T-helper 17 cell (primary cell): Measurements from ENCODE around the gene DOCK1. TPM values are rescaled to one million over a fixed set of nuclear protein-coding genes. Genes with fewer than 3 reads are reported as not detected.
A peak's percentile ranks its signal among the peaks of the same experiment; 100 is the strongest.

ENCODE experiments used
- ATAC-seq: fragments of 150-1000 bp; cut with Tn5 transposase; 2 replicates; pipeline ENCODE4 v1.10.0; 2021; ENCODE audit warnings: mild to moderate bottlenecking, moderate library complexity
- DNase-seq, 3 donors: peaks; one replicate each; pipeline versions ENCODE4 v3.0.0 to v3.0.0-alpha.2; 2020 to 2021
- H3K9me3 ChIP-seq: one replicate; pipeline ENCODE4 v1.7.0; 2013; ENCODE audit warnings: low read length, mild to moderate bottlenecking; ENCODE audit not compliant: control insufficient read depth, poor library complexity, severe bottlenecking
- H3K27ac Mint-ChIP-seq: one replicate; pipeline ENCODE4 v1.8.0; 2022; ENCODE audit warnings: mild to moderate bottlenecking, moderate library complexity, mixed read lengths
- H3K27me3 Mint-ChIP-seq: one replicate; pipeline ENCODE4 v1.8.0; 2022; ENCODE audit warnings: mixed read lengths
- H3K36me3 Mint-ChIP-seq: one replicate; pipeline ENCODE4 v1.8.0; 2022; ENCODE audit warnings: low read depth, mixed read lengths
- H3K4me1 Mint-ChIP-seq: one replicate; pipeline ENCODE4 v1.8.0; 2022; ENCODE audit warnings: mild to moderate bottlenecking, mixed read lengths
- H3K4me3 Mint-ChIP-seq: one replicate; pipeline ENCODE4 v1.8.0; 2022; ENCODE audit warnings: mild to moderate bottlenecking, moderate library complexity, mixed read lengths
- total RNA-seq, 4 donors: library from RNA in 2 of 4; stranded (reverse) in 2 of 4; gene quantifications; one replicate each; pipeline ENCODE4 v1.2.3 and lab custom pipeline; 2022 to 2026

The DOCK1 gene
- total RNA-seq, 2 donors from 2014 or later: 0.76 TPM; not detected in 1

GRCh38 chr10:127176649-127177048 lies 271.4 kb downstream of the DOCK1 start:
- no peak for ATAC-seq
- H3K4me1 Mint-ChIP-seq: no peaks in the 10 kb centered on the region
- no peaks in the 10 kb centered on the region for H3K36me3 Mint-ChIP-seq
- H3K27me3 Mint-ChIP-seq: peaks cover 7% of the 10 kb centered on the region
- no peaks in the 10 kb centered on the region for H3K9me3 ChIP-seq
- no peak overlapping the region for H3K4me3 Mint-ChIP-seq
- H3K27ac Mint-ChIP-seq: no peak overlapping the region
- no peak for DNase-seq

GRCh38 chr10:127179612-127180250 lies 274.5 kb downstream of the DOCK1 start:
- H3K4me3 Mint-ChIP-seq: no peak overlapping the region
- H3K27me3 Mint-ChIP-seq: peaks cover 7% of the 10 kb centered on the region
- ATAC-seq (no peak), DNase-seq (no peak)
- H3K36me3 Mint-ChIP-seq: no peaks in the 10 kb centered on the region
- H3K9me3 ChIP-seq: no peaks in the 10 kb centered on the region
- H3K27ac Mint-ChIP-seq: no peak overlapping the region
- no peaks in the 10 kb centered on the region for H3K4me1 Mint-ChIP-seq

GRCh38 chr10:127182161-127182560 lies 276.9 kb downstream of the DOCK1 start:
- peaks cover 7% of the 10 kb centered on the region for H3K27me3 Mint-ChIP-seq
- no peak overlapping the region for H3K4me3 Mint-ChIP-seq
- no peaks in the 10 kb centered on the region for H3K36me3 Mint-ChIP-seq
- no peaks in the 10 kb centered on the region for H3K9me3 ChIP-seq
- DNase-seq (no peak), ATAC-seq (no peak)
- H3K27ac Mint-ChIP-seq: no peak overlapping the region
- H3K4me1 Mint-ChIP-seq: no peaks in the 10 kb centered on the region

GRCh38 chr10:127184582-127184981 lies 279.4 kb downstream of the DOCK1 start:
- no peak for DNase-seq
- Mint-ChIP-seq H3K27ac (no peak overlapping the region), H3K36me3 (no peaks in the 10 kb centered on the region)

GRCh38 chr10:127186813-127187212 lies 281.6 kb downstream of the DOCK1 start:
- Mint-ChIP-seq H3K27ac (no peak overlapping the region), H3K4me3 (no peak overlapping the region), H3K36me3 (no peaks in the 10 kb centered on the region), H3K4me1 (no peaks in the 10 kb centered on the region), H3K27me3 (peaks cover 7% of the 10 kb centered on the region)
- DNase-seq (no peak), ATAC-seq (no peak)
- no peaks in the 10 kb centered on the region for H3K9me3 ChIP-seq

More at GRCh38 chr10:127184582-127184981, 279.4 kb downstream of the DOCK1 start:
- H3K27me3 Mint-ChIP-seq: no peaks in the 10 kb centered on the region
- H3K9me3 ChIP-seq: no peaks in the 10 kb centered on the region
- ATAC-seq: no peak
- H3K4me1 Mint-ChIP-seq: no peaks in the 10 kb centered on the region
- no peak overlapping the region for H3K4me3 Mint-ChIP-seq

- ATAC-seq (no peak), DNase-seq (no peak)
- H3K4me1 Mint-ChIP-seq: no peaks in the 10 kb centered on the region
- no peaks in the 10 kb centered on the region for H3K36me3 Mint-ChIP-seq
- peaks cover 15% of the 10 kb centered on the region for H3K27me3 Mint-ChIP-seq
- H3K27ac Mint-ChIP-seq: no peak overlapping the region
- H3K4me3 Mint-ChIP-seq: no peak overlapping the region
- H3K9me3 ChIP-seq: no peaks in the 10 kb centered on the region
Observed at GRCh38 chr10:127189226-127189625, 284.0 kb downstream of the DOCK1 start.

GRCh38 chr10:127190427-127190826 lies 285.2 kb downstream of the DOCK1 start:
- DNase-seq (no peak), ATAC-seq (no peak)
- Mint-ChIP-seq H3K4me1 (no peaks in the 10 kb centered on the region), H3K27ac (no peak overlapping the region), H3K36me3 (no peaks in the 10 kb centered on the region), H3K27me3 (peaks cover 22% of the 10 kb centered on the region), H3K4me3 (no peak overlapping the region)
- H3K9me3 ChIP-seq: no peaks in the 10 kb centered on the region

- H3K4me1 Mint-ChIP-seq: peaks cover 2% of the 10 kb centered on the region
- no peak for ATAC-seq
- H3K4me3 Mint-ChIP-seq: no peak overlapping the region
- H3K27me3 Mint-ChIP-seq: peaks cover 35% of the 10 kb centered on the region
- H3K9me3 ChIP-seq: no peaks in the 10 kb centered on the region
- no peak overlapping the region for H3K27ac Mint-ChIP-seq
- no peaks in the 10 kb centered on the region for H3K36me3 Mint-ChIP-seq
- DNase-seq: no peak
Observed at GRCh38 chr10:127193125-127193524, 287.9 kb downstream of the DOCK1 start.

GRCh38 chr10:127194111-127194510 lies 288.9 kb downstream of the DOCK1 start:
- H3K9me3 ChIP-seq: no peaks in the 10 kb centered on the region
- Mint-ChIP-seq H3K27ac (no peak overlapping the region), H3K27me3 (peaks cover 40% of the 10 kb centered on the region), H3K4me1 (peaks cover 2% of the 10 kb centered on the region), H3K4me3 (no peak overlapping the region), H3K36me3 (no peaks in the 10 kb centered on the region)
- no peak for DNase-seq
- no peak for ATAC-seq

- DNase-seq: no peak
Observed at GRCh38 chr10:127194599-127194998, 289.4 kb downstream of the DOCK1 start.

GRCh38 chr10:127195041-127195506 lies 289.8 kb downstream of the DOCK1 start:
- H3K4me1 Mint-ChIP-seq: peaks cover 2% of the 10 kb centered on the region
- no peak for ATAC-seq
- H3K27me3 Mint-ChIP-seq: peaks cover 40% of the 10 kb centered on the region

More at GRCh38 chr10:127194599-127194998, 289.4 kb downstream of the DOCK1 start:
- peaks cover 40% of the 10 kb centered on the region for H3K27me3 Mint-ChIP-seq
- no peak overlapping the region for H3K27ac Mint-ChIP-seq
- H3K36me3 Mint-ChIP-seq: no peaks in the 10 kb centered on the region
- ATAC-seq: no peak
- H3K4me3 Mint-ChIP-seq: no peak overlapping the region
- peaks cover 2% of the 10 kb centered on the region for H3K4me1 Mint-ChIP-seq
- H3K9me3 ChIP-seq: no peaks in the 10 kb centered on the region

GRCh38 chr10:127195571-127196281 lies 290.5 kb downstream of the DOCK1 start:
- no peak overlapping the region for H3K27ac Mint-ChIP-seq
- H3K27me3 Mint-ChIP-seq: peaks cover 40% of the 10 kb centered on the region
- H3K4me1 Mint-ChIP-seq: peaks cover 2% of the 10 kb centered on the region
- H3K36me3 Mint-ChIP-seq: no peaks in the 10 kb centered on the region
- no peak for DNase-seq
- no peak for ATAC-seq
- H3K4me3 Mint-ChIP-seq: no peak overlapping the region
- no peaks in the 10 kb centered on the region for H3K9me3 ChIP-seq

More at GRCh38 chr10:127195041-127195506, 289.8 kb downstream of the DOCK1 start:
- Mint-ChIP-seq H3K36me3 (no peaks in the 10 kb centered on the region), H3K4me3 (no peak overlapping the region), H3K27ac (no peak overlapping the region)
- H3K9me3 ChIP-seq: no peaks in the 10 kb centered on the region
- DNase-seq: no peak

GRCh38 chr10:127196282-127197153 lies 291.3 kb downstream of the DOCK1 start, which contains the start of gene INSYN2A:
INSYN2A (minus strand) TSS chr10:127196591; CDS start chr10:127176395, 20,196 bp downstream.
- Mint-ChIP-seq H3K4me1 (peaks cover 2% of the 10 kb centered on the region), H3K27me3 (peaks cover 32% of the 10 kb centered on the region), H3K4me3 (peak within 1 kb of the TSS; percentile 25), H3K36me3 (no peaks in the 10 kb centered on the region), H3K27ac (no peak within 1 kb of the TSS)
- no peak for DNase-seq
- ATAC-seq: no peak
- no peaks in the 10 kb centered on the region for H3K9me3 ChIP-seq
